ENCODE data around the gene KHK.

DNA sequence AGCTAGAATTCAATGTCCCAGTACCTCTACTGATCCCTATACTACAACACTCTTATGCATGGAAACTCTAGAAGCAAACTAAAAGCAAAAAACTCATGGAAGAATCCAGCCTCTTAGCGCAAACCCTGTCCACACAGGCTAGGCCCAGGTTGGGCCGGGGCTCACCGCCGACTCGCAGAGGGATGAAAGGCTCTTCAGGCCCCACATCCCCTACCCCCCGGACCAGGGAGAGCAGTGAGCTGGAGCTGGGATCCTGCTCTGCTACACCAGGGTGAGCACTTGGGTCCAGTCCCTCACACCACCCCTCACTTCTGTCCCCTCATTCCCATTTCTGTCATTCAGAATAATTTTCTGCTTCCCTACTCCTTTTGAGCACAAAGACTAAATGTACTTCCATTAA lies 17.1 kb upstream of the KHK start:
- TF ChIP-seq, protein P1, sequence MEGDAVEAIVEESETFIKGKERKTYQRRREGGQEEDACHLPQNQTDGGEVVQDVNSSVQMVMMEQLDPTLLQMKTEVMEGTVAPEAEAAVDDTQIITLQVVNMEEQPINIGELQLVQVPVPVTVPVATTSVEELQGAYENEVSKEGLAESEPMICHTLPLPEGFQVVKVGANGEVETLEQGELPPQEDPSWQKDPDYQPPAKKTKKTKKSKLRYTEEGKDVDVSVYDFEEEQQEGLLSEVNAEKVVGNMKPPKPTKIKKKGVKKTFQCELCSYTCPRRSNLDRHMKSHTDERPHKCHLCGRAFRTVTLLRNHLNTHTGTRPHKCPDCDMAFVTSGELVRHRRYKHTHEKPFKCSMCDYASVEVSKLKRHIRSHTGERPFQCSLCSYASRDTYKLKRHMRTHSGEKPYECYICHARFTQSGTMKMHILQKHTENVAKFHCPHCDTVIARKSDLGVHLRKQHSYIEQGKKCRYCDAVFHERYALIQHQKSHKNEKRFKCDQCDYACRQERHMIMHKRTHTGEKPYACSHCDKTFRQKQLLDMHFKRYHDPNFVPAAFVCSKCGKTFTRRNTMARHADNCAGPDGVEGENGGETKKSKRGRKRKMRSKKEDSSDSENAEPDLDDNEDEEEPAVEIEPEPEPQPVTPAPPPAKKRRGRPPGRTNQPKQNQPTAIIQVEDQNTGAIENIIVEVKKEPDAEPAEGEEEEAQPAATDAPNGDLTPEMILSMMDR (IDR thresholded peaks at IDR 0.05) = no peak
- no peak for TF ChIP-seq POLR2A (IDR thresholded peaks at IDR 0.05)

Measured in suprapubic skin (tissue), 3 donors.